ENCODE data around the gene DNM2. TPM values are rescaled to one million over a fixed set of nuclear protein-coding genes. Genes with fewer than 3 reads are reported as not detected.
"Not testable (repeated sequence)": the region's sequence is repeated elsewhere in the genome, so short reads cannot be mapped to it uniquely, and the experiment has no call there.

Gene DNM2
- total RNA-seq, 1 experiment from 2014 or later, result 31.7 TPM

DNA sequence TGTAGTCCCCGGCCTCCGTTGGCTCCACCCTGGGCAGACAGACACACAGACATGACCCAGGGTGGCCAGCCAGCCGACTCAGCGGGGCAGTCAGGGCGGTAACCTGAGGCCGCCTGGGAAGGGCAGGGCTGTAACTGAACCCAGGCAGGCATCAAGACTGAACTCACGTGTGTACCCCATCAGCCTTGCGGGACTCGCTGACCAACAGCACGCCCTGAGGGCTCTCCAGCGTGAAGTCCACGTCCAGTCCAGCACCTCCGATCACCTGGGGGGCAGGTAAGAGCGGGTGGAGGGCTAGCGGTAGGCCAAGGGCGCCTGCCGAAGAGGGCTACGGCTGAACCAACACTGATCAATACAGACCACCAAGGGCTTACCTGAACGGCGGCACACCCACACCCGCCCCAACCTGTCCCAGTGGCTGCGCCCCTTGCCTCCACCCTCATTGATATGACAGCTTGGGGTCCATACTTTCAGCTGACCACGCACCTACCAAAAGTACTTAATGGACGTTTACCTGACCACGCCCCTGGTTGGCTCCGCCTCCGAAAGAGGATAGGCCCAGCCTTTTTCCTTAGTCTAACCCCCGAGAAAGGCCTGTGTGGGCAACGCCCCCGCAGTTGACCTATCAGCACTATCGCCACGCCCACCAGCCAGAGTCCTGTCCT is 117.3 kb downstream of the DNM2 start:
- DNase-seq (ENCODE audit: low read depth, low spot score), result no peak
- in situ Hi-C loops (cut with HindIII; ENCODE audit: low pct_unique_long_range_greater_than_20kb, low sequenced_read_pairs), result no loop called here

DNA sequence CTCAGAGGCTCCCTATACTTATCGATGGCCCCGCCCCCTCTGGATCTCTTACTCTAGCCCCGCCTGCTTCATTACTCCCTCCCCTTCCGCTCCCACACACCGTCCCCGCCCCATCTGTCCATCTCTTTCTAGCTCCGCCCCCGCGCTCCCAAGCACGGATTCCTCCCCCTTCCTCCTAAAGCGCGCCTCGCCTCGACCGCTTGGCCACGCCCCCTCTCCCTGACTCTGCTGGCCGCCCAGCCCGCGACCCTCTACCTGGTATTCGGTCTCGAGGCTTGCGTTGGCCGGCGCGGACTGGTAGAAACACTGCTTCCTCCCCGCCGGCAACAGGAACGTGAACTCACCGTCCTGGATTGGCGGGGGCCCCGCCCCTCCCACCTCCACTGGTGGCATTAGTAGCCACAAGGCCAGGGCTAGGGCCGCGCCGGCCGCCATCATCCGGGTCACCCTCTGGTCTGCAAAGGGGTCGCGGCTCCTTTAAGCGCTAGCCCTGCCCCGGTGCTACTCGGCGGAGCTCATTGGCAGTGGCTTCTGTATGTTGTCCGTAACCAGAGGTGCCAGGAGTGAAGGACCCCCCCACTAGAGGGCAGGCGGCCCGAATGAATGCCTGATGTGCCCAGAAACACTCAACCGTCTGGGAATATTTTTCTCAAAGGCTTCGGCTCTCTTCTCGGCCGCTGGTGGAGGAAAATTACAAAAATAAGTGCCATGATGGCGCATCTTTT is 118.0 kb downstream of the DNM2 start, which contains the start of gene TMED1:
TMED1 (minus strand) TSS at position 459 of the 725 bp plus-strand sequence; CDS start at position 438, 21 bp downstream.
- DNase-seq (ENCODE audit: low read depth, low spot score), result peak; percentile 99
- in situ Hi-C loops (cut with HindIII; ENCODE audit: low pct_unique_long_range_greater_than_20kb, low sequenced_read_pairs), result no loop called here

GRCh38 chr19:10836479-10837330 is 118.8 kb downstream of the DNM2 start:
- DNase-seq (ENCODE audit: low read depth, low spot score), result peak; percentile 91
- in situ Hi-C loops (cut with HindIII; ENCODE audit: low pct_unique_long_range_greater_than_20kb, low sequenced_read_pairs), result no loop called here

DNA sequence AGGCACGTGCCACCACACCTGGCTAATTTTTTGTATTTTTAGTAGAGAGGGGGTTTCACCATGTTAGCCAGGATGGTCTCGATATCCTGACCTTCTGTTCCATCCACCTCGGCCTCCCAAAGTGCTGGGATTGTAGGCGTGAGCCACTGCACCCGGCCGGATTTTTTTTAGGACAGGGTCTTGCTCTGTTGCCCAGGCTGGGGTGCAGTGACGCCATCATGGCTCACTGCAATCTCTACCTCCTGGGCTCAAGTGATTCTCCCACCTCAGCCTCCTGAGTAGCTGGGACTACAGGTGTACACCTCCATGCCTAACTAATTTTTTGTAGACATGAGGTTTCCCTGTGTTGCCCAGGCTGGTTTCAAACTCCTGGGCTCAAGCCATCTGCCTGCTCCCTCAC is 119.8 kb downstream of the DNM2 start:
- DNase-seq (ENCODE audit: low read depth, low spot score); in situ Hi-C loops (cut with HindIII; ENCODE audit: low pct_unique_long_range_greater_than_20kb, low sequenced_read_pairs): not testable (repeated sequence)

GRCh38 chr19:10838377-10838776 is 120.5 kb downstream of the DNM2 start:
- no peak for DNase-seq (ENCODE audit: low read depth, low spot score)
- in situ Hi-C loops (cut with HindIII; ENCODE audit: low pct_unique_long_range_greater_than_20kb, low sequenced_read_pairs), result no loop called here

DNA sequence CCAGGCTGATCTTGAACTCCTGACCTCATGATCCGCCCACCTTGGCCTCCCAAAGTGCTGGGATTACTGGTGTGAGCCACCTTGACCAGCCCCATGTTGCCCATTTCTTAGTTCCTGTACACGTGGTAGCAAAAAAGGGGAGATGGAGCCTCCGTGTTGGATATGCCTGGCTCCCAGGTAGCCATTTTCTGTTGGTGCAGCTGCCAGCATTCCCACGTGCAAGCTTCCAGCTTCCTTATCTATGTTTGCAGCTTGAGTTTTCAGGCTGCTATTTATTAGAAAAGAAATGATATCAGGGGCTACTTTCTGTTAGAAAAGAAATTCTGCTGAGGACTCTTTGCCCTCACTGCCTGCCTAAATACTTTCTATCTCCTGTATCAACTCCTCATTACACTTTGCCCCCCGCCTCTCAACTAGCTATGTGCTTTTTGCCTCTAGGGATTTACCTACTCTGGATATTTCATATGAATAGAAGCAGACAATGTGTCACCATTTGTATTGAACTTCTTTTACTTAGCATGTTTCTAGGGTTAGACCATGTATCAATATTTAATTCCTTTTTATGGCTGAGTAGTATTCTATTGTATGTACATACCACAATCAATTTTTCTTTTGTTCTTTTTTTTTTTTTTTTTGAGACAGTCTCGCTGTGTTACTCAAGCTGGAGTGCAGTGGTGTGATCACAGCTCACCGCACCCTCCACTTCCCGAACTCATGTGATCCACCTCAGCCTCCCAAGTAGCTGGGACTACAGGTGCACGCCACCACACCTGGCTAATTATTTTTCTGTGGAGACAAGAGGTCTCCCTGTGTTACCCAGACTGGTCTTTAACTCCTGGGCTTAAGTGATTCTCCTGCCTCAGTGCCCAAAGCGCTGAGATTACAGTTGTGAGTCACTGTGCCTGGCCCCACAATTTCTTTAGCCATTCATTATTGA is 121.5 kb downstream of the DNM2 start:
- in situ Hi-C loops (cut with HindIII; ENCODE audit: low pct_unique_long_range_greater_than_20kb, low sequenced_read_pairs), result no loop called here
- no peak for DNase-seq (ENCODE audit: low read depth, low spot score)

DNA sequence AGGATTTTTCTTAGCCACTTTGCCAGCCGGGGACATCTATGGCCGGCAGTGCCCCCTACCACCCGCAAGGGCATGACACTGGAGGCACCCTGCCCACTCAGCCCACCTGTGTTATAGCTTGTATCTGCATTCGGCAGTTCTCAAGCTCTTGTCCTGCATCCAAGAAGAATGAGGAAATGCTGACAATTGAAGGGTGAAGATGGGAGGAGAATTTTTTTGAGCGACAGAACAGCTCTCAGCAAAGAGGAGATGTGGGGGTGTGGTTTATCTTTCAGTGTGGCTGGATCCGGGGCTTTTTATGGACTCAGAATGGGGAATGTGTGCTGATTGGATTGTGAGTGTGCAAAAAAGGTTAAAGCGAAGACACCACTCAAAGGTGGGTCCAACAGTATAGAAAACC is 124.9 kb downstream of the DNM2 start:
- no peak for DNase-seq (ENCODE audit: low read depth, low spot score)
- in situ Hi-C loops (cut with HindIII; ENCODE audit: low pct_unique_long_range_greater_than_20kb, low sequenced_read_pairs), result no loop called here

- no peak for DNase-seq (ENCODE audit: low read depth, low spot score)
- in situ Hi-C loops (cut with HindIII; ENCODE audit: low pct_unique_long_range_greater_than_20kb, low sequenced_read_pairs), result no loop called here
Measured at GRCh38 chr19:10846500-10847202, 128.8 kb downstream of the DNM2 start.

DNA sequence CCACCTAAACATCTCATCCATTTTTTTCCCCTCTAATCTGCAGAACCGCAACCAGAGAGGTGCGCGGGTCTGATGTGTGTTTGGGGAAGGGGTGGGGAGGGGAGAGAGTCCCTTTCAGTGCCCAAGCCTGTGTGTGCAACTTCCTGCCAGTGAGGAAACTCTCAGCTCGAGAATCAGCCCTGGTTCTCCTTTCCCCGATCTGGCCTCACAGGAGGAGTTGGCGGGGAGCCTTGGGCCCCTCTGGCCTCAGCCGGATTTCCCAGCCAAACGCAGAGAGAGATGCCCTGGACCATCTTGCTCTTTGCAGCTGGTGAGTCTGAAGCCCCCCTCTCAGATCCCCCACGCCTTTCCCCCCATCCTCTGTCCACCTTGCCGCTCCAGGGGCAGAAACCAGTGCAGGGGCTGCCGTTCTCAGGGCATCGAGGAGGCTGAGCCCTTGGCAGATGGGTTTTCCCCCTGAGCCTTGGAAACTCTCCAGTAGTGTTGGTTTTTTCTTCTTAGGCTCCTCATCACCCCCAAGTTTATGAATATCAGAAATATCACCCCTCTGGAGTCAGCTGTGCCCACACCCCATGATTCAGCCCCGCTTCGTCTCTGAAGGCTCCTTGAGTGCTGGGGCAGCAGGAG is 130.5 kb downstream of the DNM2 start, which contains the start of gene C19orf38:
C19orf38 (plus strand) TSS at position 186 of the 627 bp plus-strand sequence; CDS start at position 280, 94 bp downstream.
- DNase-seq (ENCODE audit: low read depth, low spot score), result no peak
- in situ Hi-C loops (cut with HindIII; ENCODE audit: low pct_unique_long_range_greater_than_20kb, low sequenced_read_pairs), result no loop called here

GRCh38 chr19:10850631-10851030 is 132.8 kb downstream of the DNM2 start:
- in situ Hi-C loops (cut with HindIII; ENCODE audit: low pct_unique_long_range_greater_than_20kb, low sequenced_read_pairs), result no loop called here
- DNase-seq (ENCODE audit: low read depth, low spot score), result no peak

- DNase-seq (ENCODE audit: low read depth, low spot score), result no peak
- in situ Hi-C loops (cut with HindIII; ENCODE audit: low pct_unique_long_range_greater_than_20kb, low sequenced_read_pairs), result no loop called here
Measured at GRCh38 chr19:10852098-10852800, 134.4 kb downstream of the DNM2 start.

GRCh38 chr19:10852941-10853340 is 135.1 kb downstream of the DNM2 start:
- in situ Hi-C loops (cut with HindIII; ENCODE audit: low pct_unique_long_range_greater_than_20kb, low sequenced_read_pairs), result no loop called here
- no peak for DNase-seq (ENCODE audit: low read depth, low spot score)

GRCh38 chr19:10854350-10855089 is 136.6 kb downstream of the DNM2 start:
- in situ Hi-C loops (cut with HindIII; ENCODE audit: low pct_unique_long_range_greater_than_20kb, low sequenced_read_pairs), result no loop called here
- peak; percentile 58 for DNase-seq (ENCODE audit: low read depth, low spot score)

DNA sequence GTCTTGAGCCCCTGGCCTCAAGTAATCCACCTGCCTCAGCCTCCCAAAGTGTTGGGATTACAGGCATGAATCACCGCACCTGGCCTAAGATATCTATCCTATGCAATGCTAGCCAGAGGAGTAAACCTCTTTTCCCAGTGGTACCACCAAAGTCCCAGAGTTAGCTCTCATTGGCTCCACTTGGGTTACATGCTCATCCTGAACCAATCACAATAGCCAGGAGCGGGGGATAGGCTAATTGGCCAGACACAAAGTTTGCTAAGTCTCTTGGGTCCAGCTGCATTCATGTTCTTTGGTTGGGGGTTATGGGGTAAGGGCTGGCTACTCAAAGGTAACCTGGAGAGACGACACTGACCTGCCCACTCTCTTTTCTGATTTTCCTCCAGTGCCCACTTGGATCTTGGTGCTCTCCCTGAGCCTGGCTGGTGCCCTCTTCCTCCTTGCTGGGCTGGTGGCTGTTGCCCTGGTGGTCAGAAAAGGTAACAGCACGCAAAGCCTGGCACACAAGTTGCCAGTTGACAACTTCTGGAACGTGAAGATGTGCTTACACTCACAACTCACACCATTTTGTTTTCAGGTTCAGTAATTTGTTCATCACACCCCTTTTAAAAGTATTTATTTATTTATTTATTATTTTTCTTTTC is 138.1 kb downstream of the DNM2 start:
- in situ Hi-C loops (cut with HindIII; ENCODE audit: low pct_unique_long_range_greater_than_20kb, low sequenced_read_pairs), result no loop called here
- DNase-seq (ENCODE audit: low read depth, low spot score), result peak; percentile 55

DNA sequence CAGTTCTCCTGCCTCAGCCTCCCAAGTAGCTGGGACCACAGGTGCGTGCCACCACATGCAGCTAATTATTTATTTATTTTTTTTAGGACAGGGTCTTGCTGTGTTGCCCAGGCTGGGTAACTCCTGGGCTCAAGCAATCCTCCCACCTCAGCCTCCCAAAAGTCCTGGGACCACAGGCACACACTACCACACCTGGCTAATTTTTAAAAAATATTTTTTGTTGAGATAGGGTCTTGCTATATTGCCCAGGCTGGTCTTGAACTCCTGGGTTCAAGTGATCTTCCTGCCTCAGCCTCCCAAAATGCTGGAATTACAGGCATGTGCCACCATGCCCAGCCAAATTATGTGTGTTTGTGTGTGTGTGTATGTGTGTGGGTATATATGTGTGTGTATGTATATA is 139.0 kb downstream of the DNM2 start:
- in situ Hi-C loops (cut with HindIII; ENCODE audit: low pct_unique_long_range_greater_than_20kb, low sequenced_read_pairs); DNase-seq (ENCODE audit: low read depth, low spot score): not testable (repeated sequence)
